Measurements from ENCODE around the gene RNF14.

GRCh38 chr5:141935538-141935937 is 33.4 kb upstream of the RNF14 start:
- TF ChIP-seq, protein P1, sequence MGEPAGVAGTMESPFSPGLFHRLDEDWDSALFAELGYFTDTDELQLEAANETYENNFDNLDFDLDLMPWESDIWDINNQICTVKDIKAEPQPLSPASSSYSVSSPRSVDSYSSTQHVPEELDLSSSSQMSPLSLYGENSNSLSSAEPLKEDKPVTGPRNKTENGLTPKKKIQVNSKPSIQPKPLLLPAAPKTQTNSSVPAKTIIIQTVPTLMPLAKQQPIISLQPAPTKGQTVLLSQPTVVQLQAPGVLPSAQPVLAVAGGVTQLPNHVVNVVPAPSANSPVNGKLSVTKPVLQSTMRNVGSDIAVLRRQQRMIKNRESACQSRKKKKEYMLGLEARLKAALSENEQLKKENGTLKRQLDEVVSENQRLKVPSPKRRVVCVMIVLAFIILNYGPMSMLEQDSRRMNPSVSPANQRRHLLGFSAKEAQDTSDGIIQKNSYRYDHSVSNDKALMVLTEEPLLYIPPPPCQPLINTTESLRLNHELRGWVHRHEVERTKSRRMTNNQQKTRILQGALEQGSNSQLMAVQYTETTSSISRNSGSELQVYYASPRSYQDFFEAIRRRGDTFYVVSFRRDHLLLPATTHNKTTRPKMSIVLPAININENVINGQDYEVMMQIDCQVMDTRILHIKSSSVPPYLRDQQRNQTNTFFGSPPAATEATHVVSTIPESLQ (CRISPR knock-in tag; IDR thresholded peaks at IDR 0.05): no peak
- no peak for TF ChIP-seq CTCF (IDR thresholded peaks at IDR 0.05)
- no peak for TF ChIP-seq USF1 (CRISPR knock-in tag; IDR thresholded peaks at IDR 0.05)
- TF ChIP-seq SMAD3 (CRISPR knock-in tag; IDR thresholded peaks at IDR 0.05; ENCODE audit: borderline replicate concordance): no peak
- no peak for TF ChIP-seq ZSCAN18 (CRISPR knock-in tag; IDR thresholded peaks at IDR 0.05)
